ENCODE measurements around the gene ESRRG. TPM values are rescaled to one million over a fixed set of nuclear protein-coding genes. Genes with fewer than 3 reads are reported as not detected.
A peak's percentile ranks its signal among the peaks of the same experiment; 100 is the strongest.
"Not testable (repeated sequence)": the region's sequence is repeated elsewhere in the genome, so short reads cannot be mapped to it uniquely, and the experiment has no call there.

The ESRRG gene
- total RNA-seq, 2 donors from 2014 or later: 4.1 to 16.2 TPM

- no peaks in the 10 kb centered on the region for H3K4me1 ChIP-seq (replicated peaks)
- no peak overlapping the region for H3K27ac ChIP-seq
- intact Hi-C loops (cut with DNase I): no loop called here
- H3K36me3 ChIP-seq: no peaks in the 10 kb centered on the region
- TF ChIP-seq POLR2A (IDR thresholded peaks at IDR 0.05) (no peak), CTCF (IDR thresholded peaks at IDR 0.05) (no peak), POLR2AphosphoS5 (IDR thresholded peaks at IDR 0.05) (no peak)
- WGBS: 69% methylated on average over 5 of the region's 5 CpGs
- no peak overlapping the region for H3K4me3 ChIP-seq
- no peaks in the 10 kb centered on the region for H3K27me3 ChIP-seq (replicated peaks; ENCODE audit: insufficient read depth)
- H3K9me3 ChIP-seq: no peaks in the 10 kb centered on the region
- no peak for DNase-seq (ENCODE audit: low spot score)
These were observed 13.2 kb downstream of the ESRRG start for GRCh38 chr1:216710055-216710454.

DNA sequence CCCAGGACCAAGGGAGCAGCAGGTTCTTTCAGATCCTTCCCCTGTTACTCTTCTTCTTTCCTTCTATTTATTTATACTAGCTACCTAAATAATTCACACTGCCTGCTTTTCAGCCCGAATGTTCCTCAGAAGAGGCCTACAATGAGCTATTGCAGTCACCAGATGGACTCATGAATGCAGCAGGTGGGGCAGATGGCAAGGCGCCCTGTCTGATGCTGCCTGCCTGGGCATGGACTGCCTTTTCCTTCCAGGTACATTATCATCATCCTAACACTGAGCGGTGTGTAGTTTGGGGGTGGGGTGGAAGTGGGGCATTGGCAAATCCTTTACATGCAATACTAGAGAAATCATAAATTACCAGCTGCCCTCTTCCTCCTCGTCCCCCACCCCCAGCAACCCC lies 17.6 kb downstream of the ESRRG start:
- H3K4me3 ChIP-seq: no peak overlapping the region
- no peaks in the 10 kb centered on the region for H3K4me1 ChIP-seq (replicated peaks)
- H3K27me3 ChIP-seq (replicated peaks; ENCODE audit: insufficient read depth): no peaks in the 10 kb centered on the region
- no peak overlapping the region for H3K27ac ChIP-seq
- no peaks in the 10 kb centered on the region for H3K9me3 ChIP-seq
- H3K36me3 ChIP-seq: no peaks in the 10 kb centered on the region
- TF ChIP-seq POLR2A (IDR thresholded peaks at IDR 0.05): no peak
- TF ChIP-seq POLR2AphosphoS5 (IDR thresholded peaks at IDR 0.05): peak; percentile 25
- 46% methylated on average over 4 of the region's 4 CpGs for WGBS
- peak; percentile 62 for DNase-seq (ENCODE audit: low spot score)
- intact Hi-C loops (cut with DNase I): no loop called here

GRCh38 chr1:216704065-216704464 lies 19.2 kb downstream of the ESRRG start:
- H3K27me3 ChIP-seq (replicated peaks; ENCODE audit: insufficient read depth); intact Hi-C loops (cut with DNase I); H3K36me3 ChIP-seq; H3K4me3 ChIP-seq; DNase-seq (ENCODE audit: low spot score); H3K9me3 ChIP-seq; H3K27ac ChIP-seq; H3K4me1 ChIP-seq (replicated peaks): not testable (repeated sequence)
- WGBS: 91% methylated on average over 9 of the region's 9 CpGs

DNA sequence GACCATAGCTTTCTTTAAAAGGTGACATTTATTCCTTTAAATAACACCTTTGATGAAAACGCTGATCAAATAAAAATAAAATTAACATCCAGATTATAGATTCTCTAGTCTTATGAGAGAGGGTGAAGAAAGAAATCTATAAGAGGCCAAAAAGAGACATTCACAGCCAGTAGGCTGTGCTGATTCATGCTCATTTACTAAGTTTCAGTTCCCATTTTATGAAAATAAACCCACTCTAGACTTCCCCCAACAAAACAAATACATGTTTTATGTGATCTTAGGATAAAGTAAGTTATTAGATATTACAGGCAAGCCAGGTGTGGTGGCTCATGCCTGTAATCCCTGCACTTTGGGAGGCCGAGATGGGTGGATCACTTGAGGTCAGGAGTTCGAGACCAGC lies 21.1 kb downstream of the ESRRG start:
- no peak for DNase-seq (ENCODE audit: low spot score)
- intact Hi-C loops (cut with DNase I): no loop called here
- 87% methylated on average over 3 of the region's 3 CpGs for WGBS

GRCh38 chr1:216700779-216701178 lies 22.4 kb downstream of the ESRRG start:
- no peak for DNase-seq (ENCODE audit: low spot score)
- 95% methylated on average over 4 of the region's 4 CpGs for WGBS
- intact Hi-C loops (cut with DNase I): no loop called here
- Histone ChIP-seq H3K9me3 (no peaks in the 10 kb centered on the region), H3K36me3 (no peaks in the 10 kb centered on the region), H3K4me1 (replicated peaks) (no peaks in the 10 kb centered on the region), H3K4me3 (no peak overlapping the region), H3K27me3 (replicated peaks; ENCODE audit: insufficient read depth) (no peaks in the 10 kb centered on the region), H3K27ac (no peak overlapping the region)
- TF ChIP-seq CTCF (IDR thresholded peaks at IDR 0.05) (no peak), POLR2AphosphoS5 (IDR thresholded peaks at IDR 0.05) (no peak), POLR2A (IDR thresholded peaks at IDR 0.05) (no peak)

More for the DNA sequence above, 21.1 kb downstream of the ESRRG start:
- Histone ChIP-seq H3K4me1 (replicated peaks) (no peaks in the 10 kb centered on the region), H3K4me3 (no peak overlapping the region), H3K27ac (no peak overlapping the region), H3K27me3 (replicated peaks; ENCODE audit: insufficient read depth) (no peaks in the 10 kb centered on the region), H3K36me3 (no peaks in the 10 kb centered on the region), H3K9me3 (no peaks in the 10 kb centered on the region)
- no peak for TF ChIP-seq POLR2A (IDR thresholded peaks at IDR 0.05)
- no peak for TF ChIP-seq POLR2AphosphoS5 (IDR thresholded peaks at IDR 0.05)
- TF ChIP-seq CTCF (IDR thresholded peaks at IDR 0.05): no peak

- intact Hi-C loops (cut with DNase I): no loop called here
- Histone ChIP-seq H3K36me3 (no peaks in the 10 kb centered on the region), H3K9me3 (no peaks in the 10 kb centered on the region), H3K4me1 (replicated peaks) (no peaks in the 10 kb centered on the region), H3K4me3 (no peak overlapping the region), H3K27me3 (replicated peaks; ENCODE audit: insufficient read depth) (no peaks in the 10 kb centered on the region), H3K27ac (no peak overlapping the region)
- no peak for DNase-seq (ENCODE audit: low spot score)
- WGBS: 90% methylated on average over 3 of the region's 3 CpGs
- TF ChIP-seq POLR2A (IDR thresholded peaks at IDR 0.05) (no peak), CTCF (IDR thresholded peaks at IDR 0.05) (no peak), POLR2AphosphoS5 (IDR thresholded peaks at IDR 0.05) (no peak)
These were observed 31.5 kb downstream of the ESRRG start for GRCh38 chr1:216691710-216692109.
